Stomach (tissue), 9 donors: ENCODE data around the gene HDGFL3. TPM values are rescaled to one million over a fixed set of nuclear protein-coding genes. Genes with fewer than 3 reads are reported as not detected.

Source experiments
- DNase-seq, 2 donors: peaks; one replicate each; pipeline versions ENCODE4 v3.0.0 to v3.0.0-alpha.2; 2013 to 2019
- H3K27ac ChIP-seq, 5 donors: fragments of 200-600 bp in 4 of 5; sonication (generic) in 4 of 5; one replicate each; pipeline ENCODE4 v1.5.1; 2013 to 2019; ENCODE audit warnings: mild to moderate bottlenecking in 1 of 5, moderate library complexity in 1 of 5
- H3K27me3 ChIP-seq, 3 donors: fragments of 200-600 bp; sonication (generic); one replicate each; pipeline ENCODE4 v1.5.1; 2017 to 2019; ENCODE audit warnings: mixed run types in 1 of 3
- H3K36me3 ChIP-seq, 4 donors: fragments of 200-600 bp; sonication (generic); 1 replicate in 3 of 4; 2 replicates in 1 of 4; pipeline ENCODE4 v1.5.1; 2016 to 2019
- H3K4me1 ChIP-seq, 4 donors: fragments of 200-600 bp; sonication (generic); one replicate each; pipeline ENCODE4 v1.5.1; 2016 to 2019
- H3K4me3 ChIP-seq, 4 donors: fragments of 200-600 bp; sonication (generic) in 3 of 4; one replicate each; pipeline ENCODE4 v1.5.1; 2016 to 2019; ENCODE audit warnings: mild to moderate bottlenecking in 1 of 4
- H3K9me3 ChIP-seq, 4 donors: fragments of 200-600 bp; sonication (generic); one replicate each; pipeline ENCODE4 v1.5.1; 2016 to 2019
- CTCF ChIP-seq, 7 experiments: fragments of 450-650 bp in 4 of 7; fragments of 200-600 bp in 3 of 7; sonication (generic) in 3 of 7; IDR thresholded peaks; one replicate each; pipeline ENCODE4 v1.5.1; 2016 to 2019; ENCODE audit warnings: antibody characterized with exemption in 7 of 7, control low read depth in 2 of 7, mild to moderate bottlenecking in 1 of 7
- EP300 ChIP-seq: sonication (generic); formaldehyde crosslinking; IDR thresholded peaks from one replicate; pipeline ENCODE4 v1.6.1; 2017; ENCODE audit warnings: antibody characterized with exemption
- POLR2A ChIP-seq, 4 donors: fragments of 450-650 bp; IDR thresholded peaks; one replicate each; pipeline ENCODE4 v1.6.1; 2016; ENCODE audit warnings: antibody characterized with exemption in 4 of 4, control low read depth in 2 of 4, mild to moderate bottlenecking in 1 of 4, moderate library complexity in 1 of 4
- POLR2AphosphoS5 ChIP-seq, 3 donors: sonication (generic); formaldehyde crosslinking; IDR thresholded peaks; one replicate each; pipeline ENCODE4 v1.6.1; 2016; ENCODE audit warnings: antibody characterized with exemption in 3 of 3
- WGBS, 5 donors: extraction: QIAGEN DNeasy Blood & Tissue Kit in 3 of 5; methylation state at CpG; one replicate each; pipeline versions ENCODE4 v1.1.5 to v1.1.7; 2013 to 2018; 5-methylcytosine and 5-hydroxymethylcytosine counted together
- intact Hi-C: fragments of 100-400 bp; cut with DNase I; formaldehyde crosslinking; loops from one replicate; pipeline ENCODE4 v1.15.1; 2023; ENCODE audit warnings: low total_unique reads
- polyA plus RNA-seq, 3 donors: library from polyadenylated mRNA; stranded (reverse); fragments of 200-250 nt; gene quantifications; one replicate each; pipeline ENCODE4 v1.2.3, GENCODE V29; 2013
- total RNA-seq, 5 donors: library from RNA; depleted of rRNA; stranded (reverse); fragments of >200 nt; gene quantifications; one replicate each; pipeline versions ENCODE4 v1.1.0 to v1.2.3, GENCODE V29; 2014 to 2016
- donor health status: healthy with polysubstance abuse.
- donor health status: Bipolar disorder and iron deficiency.
- donor health status: healthy.

HDGFL3 gene
- total and polyA plus RNA-seq, 8 donors: 4.0 to 110 (median 14.8) TPM

- Histone ChIP-seq H3K4me3 (no peak overlapping the region), H3K9me3 (no peaks in the 10 kb centered on the region), H3K36me3 (peaks cover 0 to 17% (median 3%) of the 10 kb centered on the region in 4 donors), H3K4me1 (no peaks in the 10 kb centered on the region), H3K27me3 (peaks cover 0 to under 1% (median 0%) of the 10 kb centered on the region in 3 donors), H3K27ac (no peak overlapping the region)
- TF ChIP-seq POLR2A (IDR thresholded peaks at IDR 0.05) (no peak), CTCF (IDR thresholded peaks at IDR 0.05) (no peak), POLR2AphosphoS5 (IDR thresholded peaks at IDR 0.05) (no peak), EP300 (no peak)
- no peak for DNase-seq
- 84 to 89% (median 86%) methylated on average over 11 of the region's 11 CpGs for WGBS, 5 donors
- intact Hi-C loops: no loop called here
These were observed 91.6 kb downstream of the HDGFL3 start for GRCh38 chr15:83115831-83116565.

GRCh38 chr15:83115410-83115809, 92.2 kb downstream of the HDGFL3 start:
- H3K27ac ChIP-seq: no peak overlapping the region
- peaks cover 0 to 6% (median 0%) of the 10 kb centered on the region in 3 donors for H3K27me3 ChIP-seq
- peaks cover 0 to under 1% (median 0%) of the 10 kb centered on the region in 4 donors for H3K4me1 ChIP-seq
- 88 to 96% (median 90%) methylated on average over 3 of the region's 3 CpGs for WGBS, 5 donors
- no peak for DNase-seq
- TF ChIP-seq POLR2A (IDR thresholded peaks at IDR 0.05) (no peak), CTCF (IDR thresholded peaks at IDR 0.05) (no peak), EP300 (no peak), POLR2AphosphoS5 (IDR thresholded peaks at IDR 0.05) (no peak)
- peaks cover 0 to 17% (median 3%) of the 10 kb centered on the region in 4 donors for H3K36me3 ChIP-seq
- no peak overlapping the region for H3K4me3 ChIP-seq
- intact Hi-C loops: no loop called here
- no peaks in the 10 kb centered on the region for H3K9me3 ChIP-seq

- TF ChIP-seq POLR2AphosphoS5 (IDR thresholded peaks at IDR 0.05): no peak
- TF ChIP-seq CTCF (IDR thresholded peaks at IDR 0.05): no peak
- TF ChIP-seq EP300: no peak
- TF ChIP-seq POLR2A (IDR thresholded peaks at IDR 0.05): no peak
- intact Hi-C loops: no loop called here
- 91 to 97% (median 96%) methylated on average over 6 of the region's 6 CpGs for WGBS, 5 donors
- H3K9me3 ChIP-seq: no peaks in the 10 kb centered on the region
- H3K36me3 ChIP-seq: peaks cover 0 to 13% (median 3%) of the 10 kb centered on the region in 4 donors
- H3K27ac ChIP-seq: no peak overlapping the region
- H3K27me3 ChIP-seq: peaks cover 0 to 12% (median under 1%) of the 10 kb centered on the region in 3 donors
- H3K4me3 ChIP-seq: no peak overlapping the region
- peaks cover 0 to 5% (median 0%) of the 10 kb centered on the region in 4 donors for H3K4me1 ChIP-seq
- no peak for DNase-seq
These were observed 92.8 kb downstream of the HDGFL3 start for GRCh38 chr15:83114856-83115255.

- Histone ChIP-seq H3K27ac (no peak overlapping the region), H3K4me3 (no peak overlapping the region), H3K9me3 (no peaks in the 10 kb centered on the region), H3K27me3 (peaks cover 0 to 19% (median 6%) of the 10 kb centered on the region in 3 donors), H3K36me3 (peaks cover 0 to 12% (median 3%) of the 10 kb centered on the region in 4 donors), H3K4me1 (peaks cover 0 to 12% (median 0%) of the 10 kb centered on the region in 4 donors)
- DNase-seq: no peak
- WGBS, 5 donors: 79 to 89% (median 85%) methylated on average over 5 of the region's 5 CpGs
- intact Hi-C loops: no loop called here
- TF ChIP-seq POLR2A (IDR thresholded peaks at IDR 0.05): no peak
- TF ChIP-seq CTCF (IDR thresholded peaks at IDR 0.05): no peak
- no peak for TF ChIP-seq EP300
- no peak for TF ChIP-seq POLR2AphosphoS5 (IDR thresholded peaks at IDR 0.05)
These were observed 93.5 kb downstream of the HDGFL3 start for GRCh38 chr15:83113881-83114674.
